Measurements from ENCODE around the gene KNSTRN.

KNSTRN gene

GRCh38 chr15:40409366-40409765 lies 26.8 kb downstream of the KNSTRN start:
- TF ChIP-seq SPI1 (IDR thresholded peaks at IDR 0.05; ENCODE audit: low read depth, low read length), result no peak
- TF ChIP-seq POLR2AphosphoS5 (IDR thresholded peaks at IDR 0.05; ENCODE audit: low read depth, low read length), result no peak
- no peak for TF ChIP-seq TAF1 (IDR thresholded peaks at IDR 0.05; ENCODE audit: low read depth, low read length)
- TF ChIP-seq PAX5 (IDR thresholded peaks at IDR 0.05; ENCODE audit: insufficient read depth, low read length, severe bottlenecking), result no peak
- no peak for TF ChIP-seq POU2F2 (IDR thresholded peaks at IDR 0.05; ENCODE audit: low read depth, low read length)
- TF ChIP-seq POLR2A (IDR thresholded peaks at IDR 0.05; ENCODE audit: low read depth, low read length), result no peak
- no peak for FAIRE-seq
- DNase-seq (ENCODE audit: insufficient read length, low spot score), result no peak

GRCh38 chr15:40410476-40410875 lies 28.0 kb downstream of the KNSTRN start:
- DNase-seq (ENCODE audit: insufficient read length, low spot score), result no peak
- TF ChIP-seq TAF1 (IDR thresholded peaks at IDR 0.05; ENCODE audit: low read depth, low read length), result no peak
- no peak for TF ChIP-seq POLR2A (IDR thresholded peaks at IDR 0.05; ENCODE audit: low read depth, low read length)
- TF ChIP-seq POLR2AphosphoS5 (IDR thresholded peaks at IDR 0.05; ENCODE audit: low read depth, low read length), result no peak
- no peak for TF ChIP-seq SPI1 (IDR thresholded peaks at IDR 0.05; ENCODE audit: low read depth, low read length)
- TF ChIP-seq POU2F2 (IDR thresholded peaks at IDR 0.05; ENCODE audit: low read depth, low read length), result no peak
- no peak for TF ChIP-seq PAX5 (IDR thresholded peaks at IDR 0.05; ENCODE audit: insufficient read depth, low read length, severe bottlenecking)
- FAIRE-seq, result no peak

DNA sequence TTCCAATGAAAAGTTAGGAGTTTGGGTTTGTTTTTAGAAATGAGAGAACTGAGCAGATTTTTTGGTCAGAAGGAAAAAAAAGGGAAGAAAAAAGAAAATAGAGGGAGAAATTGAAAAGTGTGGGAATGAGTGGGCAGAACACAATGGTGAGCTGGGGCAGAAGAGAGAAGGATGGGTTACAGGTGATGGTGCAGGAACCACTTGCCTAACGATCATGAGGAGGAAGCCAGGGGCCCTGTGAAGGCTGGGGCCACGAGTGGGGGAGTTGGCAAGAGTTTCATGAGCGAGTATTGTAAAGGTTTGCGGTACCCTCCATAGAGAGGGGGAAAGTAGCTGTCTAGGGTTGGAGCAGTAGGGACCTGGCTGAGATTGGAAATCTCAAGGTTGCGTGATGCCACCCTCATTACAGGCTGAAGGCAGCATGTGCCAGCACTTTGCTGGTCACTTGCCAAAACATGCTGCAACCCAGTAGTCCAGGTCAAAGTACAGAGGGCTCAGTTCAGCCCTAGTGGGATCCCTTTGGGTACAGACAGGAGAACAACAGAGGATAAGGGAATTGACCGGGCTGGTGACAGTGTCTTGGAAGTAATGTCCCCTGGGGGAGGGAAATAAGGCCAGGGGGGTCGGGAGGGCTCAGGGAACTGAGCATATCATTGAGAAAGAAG lies 29.7 kb downstream of the KNSTRN start:
- no peak for FAIRE-seq
- no peak for TF ChIP-seq POU2F2 (IDR thresholded peaks at IDR 0.05; ENCODE audit: low read depth, low read length)
- no peak for TF ChIP-seq POLR2A (IDR thresholded peaks at IDR 0.05; ENCODE audit: low read depth, low read length)
- no peak for TF ChIP-seq SPI1 (IDR thresholded peaks at IDR 0.05; ENCODE audit: low read depth, low read length)
- DNase-seq (ENCODE audit: insufficient read length, low spot score), result no peak

GRCh38 chr15:40413036-40413435 lies 30.5 kb downstream of the KNSTRN start:
- DNase-seq (ENCODE audit: insufficient read length, low spot score) (no peak), FAIRE-seq (no peak)
- TF ChIP-seq POLR2A (IDR thresholded peaks at IDR 0.05; ENCODE audit: low read depth, low read length) (no peak), TAF1 (IDR thresholded peaks at IDR 0.05; ENCODE audit: low read depth, low read length) (no peak), PAX5 (IDR thresholded peaks at IDR 0.05; ENCODE audit: insufficient read depth, low read length, severe bottlenecking) (no peak), POU2F2 (IDR thresholded peaks at IDR 0.05; ENCODE audit: low read depth, low read length) (no peak), POLR2AphosphoS5 (IDR thresholded peaks at IDR 0.05; ENCODE audit: low read depth, low read length) (no peak), SPI1 (IDR thresholded peaks at IDR 0.05; ENCODE audit: low read depth, low read length) (no peak)

DNA sequence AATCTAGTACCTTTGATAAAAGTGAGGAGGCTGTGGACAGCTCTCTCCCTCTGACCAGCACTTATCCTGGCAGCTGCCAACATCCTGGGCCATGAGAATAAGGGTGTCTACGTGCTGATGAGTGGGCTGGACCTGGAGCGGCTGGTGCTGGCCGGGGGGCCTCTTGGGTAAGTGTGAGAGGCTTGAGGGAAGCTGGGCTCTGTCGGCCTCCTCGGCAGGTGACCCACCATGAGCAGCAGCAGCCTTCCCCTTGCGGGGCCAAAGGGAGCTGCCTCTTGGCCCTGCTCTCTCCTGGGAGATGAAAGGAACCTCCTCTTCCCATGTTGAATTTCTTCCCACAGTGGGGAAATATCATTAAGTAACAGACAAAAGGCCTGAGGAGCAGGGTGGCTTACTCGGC lies 32.3 kb downstream of the KNSTRN start:
- no peak for FAIRE-seq
- no peak for TF ChIP-seq POU2F2 (IDR thresholded peaks at IDR 0.05; ENCODE audit: low read depth, low read length)
- TF ChIP-seq PAX5 (IDR thresholded peaks at IDR 0.05; ENCODE audit: insufficient read depth, low read length, severe bottlenecking), result no peak
- TF ChIP-seq TAF1 (IDR thresholded peaks at IDR 0.05; ENCODE audit: low read depth, low read length), result no peak
- TF ChIP-seq SPI1 (IDR thresholded peaks at IDR 0.05; ENCODE audit: low read depth, low read length), result no peak
- no peak for TF ChIP-seq POLR2AphosphoS5 (IDR thresholded peaks at IDR 0.05; ENCODE audit: low read depth, low read length)
- no peak for TF ChIP-seq POLR2A (IDR thresholded peaks at IDR 0.05; ENCODE audit: low read depth, low read length)

GRCh38 chr15:40415226-40415625 lies 32.7 kb downstream of the KNSTRN start:
- FAIRE-seq, result no peak
- DNase-seq (ENCODE audit: insufficient read length, low spot score), result no peak
- TF ChIP-seq POU2F2 (IDR thresholded peaks at IDR 0.05; ENCODE audit: low read depth, low read length), result no peak
- no peak for TF ChIP-seq POLR2A (IDR thresholded peaks at IDR 0.05; ENCODE audit: low read depth, low read length)
- TF ChIP-seq TAF1 (IDR thresholded peaks at IDR 0.05; ENCODE audit: low read depth, low read length), result no peak
- no peak for TF ChIP-seq SPI1 (IDR thresholded peaks at IDR 0.05; ENCODE audit: low read depth, low read length)
- no peak for TF ChIP-seq PAX5 (IDR thresholded peaks at IDR 0.05; ENCODE audit: insufficient read depth, low read length, severe bottlenecking)
- TF ChIP-seq POLR2AphosphoS5 (IDR thresholded peaks at IDR 0.05; ENCODE audit: low read depth, low read length), result no peak

More for the DNA sequence above, 32.3 kb downstream of the KNSTRN start:
- no peak for DNase-seq (ENCODE audit: insufficient read length, low spot score)

- FAIRE-seq, result no peak
- DNase-seq (ENCODE audit: insufficient read length, low spot score), result no peak
- TF ChIP-seq POLR2A (IDR thresholded peaks at IDR 0.05; ENCODE audit: low read depth, low read length), result 0 out of 2 replicates have a peak, but pooled peaks have one; percentile 4
- TF ChIP-seq PAX5 (IDR thresholded peaks at IDR 0.05; ENCODE audit: insufficient read depth, low read length, severe bottlenecking), result no peak
These were observed 33.5 kb downstream of the KNSTRN start for GRCh38 chr15:40416056-40416455.

DNA sequence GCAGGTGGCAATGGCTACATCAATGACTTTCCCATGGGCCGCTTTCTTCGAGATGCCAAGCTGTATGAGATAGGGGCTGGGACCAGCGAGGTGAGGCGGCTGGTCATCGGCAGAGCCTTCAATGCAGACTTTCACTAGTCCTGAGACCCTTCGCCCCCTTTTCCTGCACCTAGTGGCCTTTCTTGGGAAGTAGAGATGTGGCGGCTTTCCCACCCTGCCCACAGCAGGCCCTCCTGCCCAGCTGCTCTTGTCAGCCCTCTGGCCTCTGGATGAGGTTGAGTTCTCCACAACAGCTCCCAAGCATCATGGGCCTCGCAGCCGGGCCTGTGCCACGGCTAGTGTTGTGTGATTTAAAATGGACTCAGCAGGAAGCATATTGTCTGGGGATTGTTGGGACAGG lies 35.6 kb downstream of the KNSTRN start:
- FAIRE-seq, result no peak
- no peak for DNase-seq (ENCODE audit: insufficient read length, low spot score)
- TF ChIP-seq PAX5 (IDR thresholded peaks at IDR 0.05; ENCODE audit: insufficient read depth, low read length, severe bottlenecking) (no peak), SPI1 (IDR thresholded peaks at IDR 0.05; ENCODE audit: low read depth, low read length) (no peak), POLR2A (IDR thresholded peaks at IDR 0.05; ENCODE audit: low read depth, low read length) (no peak)

GRCh38 chr15:40420071-40420713 lies 37.7 kb downstream of the KNSTRN start:
- FAIRE-seq (no peak), DNase-seq (ENCODE audit: insufficient read length, low spot score) (no peak)
- TF ChIP-seq POU2F2 (IDR thresholded peaks at IDR 0.05; ENCODE audit: low read depth, low read length) (no peak), SPI1 (IDR thresholded peaks at IDR 0.05; ENCODE audit: low read depth, low read length) (no peak), PAX5 (IDR thresholded peaks at IDR 0.05; ENCODE audit: insufficient read depth, low read length, severe bottlenecking) (no peak), TAF1 (IDR thresholded peaks at IDR 0.05; ENCODE audit: low read depth, low read length) (no peak), POLR2A (IDR thresholded peaks at IDR 0.05; ENCODE audit: low read depth, low read length) (no peak), POLR2AphosphoS5 (IDR thresholded peaks at IDR 0.05; ENCODE audit: low read depth, low read length) (no peak)

- no peak for TF ChIP-seq POLR2A (IDR thresholded peaks at IDR 0.05; ENCODE audit: low read depth, low read length)
- no peak for TF ChIP-seq POU2F2 (IDR thresholded peaks at IDR 0.05; ENCODE audit: low read depth, low read length)
- TF ChIP-seq PAX5 (IDR thresholded peaks at IDR 0.05; ENCODE audit: insufficient read depth, low read length, severe bottlenecking), result no peak
- TF ChIP-seq SPI1 (IDR thresholded peaks at IDR 0.05; ENCODE audit: low read depth, low read length), result no peak
- no peak for TF ChIP-seq POLR2AphosphoS5 (IDR thresholded peaks at IDR 0.05; ENCODE audit: low read depth, low read length)
- no peak for TF ChIP-seq TAF1 (IDR thresholded peaks at IDR 0.05; ENCODE audit: low read depth, low read length)
- FAIRE-seq, result no peak
- DNase-seq (ENCODE audit: insufficient read length, low spot score), result no peak
These were observed 38.3 kb downstream of the KNSTRN start for GRCh38 chr15:40420793-40421192.
